Endothelial cell of umbilical vein (primary cell): ENCODE data around the gene TMC2. TPM values are rescaled to one million over a fixed set of nuclear protein-coding genes. Genes with fewer than 3 reads are reported as not detected.

Source experiments
- BruUV-seq: library from RNA; stranded (reverse); fragments of 400-500 nt; replicated peaks from 2 replicates; lab custom pipeline; 2021; lab: Mats Ljungman, UMichigan
- CTCF ChIA-PET: fragments of 300-600, 350-600 bp; sonication (Branson Sonifier 250); formaldehyde crosslinking; loops from one replicate; lab custom pipeline; 2021; ENCODE audit warnings: antibody characterized with exemption, inconsistent platforms; lab: Charles Lee
- POLR2A ChIA-PET: fragments of 300-600, 350-600 bp; sonication (Branson Sonifier 250); formaldehyde crosslinking; loops from one replicate; lab custom pipeline; 2021; ENCODE audit warnings: antibody characterized with exemption, inconsistent platforms; lab: Charles Lee
- DNase-seq: peaks from one replicate; pipeline ENCODE4 v3.0.0-alpha.2; 2011; ENCODE audit warnings: low read depth, low spot score
- FAIRE-seq: peaks from 2 replicates; lab custom pipeline; 2011; peaks lifted over from hg19 to GRCh38; lab: Jason Lieb, UNC
- H2AFZ ChIP-seq: 2 replicates; pipeline ENCODE4 v1.6.0; 2012; ENCODE audit warnings: low read depth, low read length, control low read depth, inconsistent platforms
- H3K27ac ChIP-seq: 2 replicates; pipeline ENCODE4 v1.5.1; 2011; ENCODE audit warnings: low read depth, mild to moderate bottlenecking, control low read depth, low read length, moderate library complexity; ENCODE audit not compliant: insufficient read depth
- H3K27me3 ChIP-seq, 2 experiments: 2 replicates each; pipeline versions ENCODE4 v1.6.0 to v1.6.1; 2011; ENCODE audit warnings: low read length in 2 of 2, mixed read lengths in 1 of 2; ENCODE audit not compliant: control insufficient read depth in 2 of 2, insufficient read depth in 2 of 2
- H3K36me3 ChIP-seq, 2 experiments: 2 replicates in 1 of 2; 3 replicates in 1 of 2; pipeline ENCODE4 v1.5.1; 2011; ENCODE audit warnings: low read length in 2 of 2, mild to moderate bottlenecking in 1 of 2, moderate library complexity in 1 of 2; ENCODE audit not compliant: control insufficient read depth in 2 of 2, insufficient read depth in 2 of 2; ENCODE audit errors: extremely low read depth in 1 of 2
- H3K4me1 ChIP-seq: 3 replicates; pipeline ENCODE4 v1.5.1; 2011; ENCODE audit warnings: mild to moderate bottlenecking, low read length; ENCODE audit not compliant: control insufficient read depth, insufficient read depth; ENCODE audit errors: extremely low read depth
- H3K4me2 ChIP-seq: 2 replicates; pipeline ENCODE4 v1.6.1; 2011; ENCODE audit warnings: low read length, control low read depth, mixed read lengths; ENCODE audit not compliant: insufficient read depth
- H3K4me3 ChIP-seq, 3 experiments: fragments of 200-600 bp in 1 of 3; sonication (generic), shearing (Covaris generic) in 1 of 3; replicated peaks in 1 of 3; 2 replicates each; pipeline ENCODE4 v1.5.1; 2011 to 2016; ENCODE audit warnings: control low read depth in 3 of 3, low read length in 3 of 3, mild to moderate bottlenecking in 2 of 3, inconsistent platforms in 1 of 3, low read depth in 1 of 3, moderate library complexity in 1 of 3; ENCODE audit not compliant: insufficient read depth in 1 of 3
- H3K79me2 ChIP-seq: 2 replicates; pipeline ENCODE4 v1.6.0; 2012; ENCODE audit warnings: low read length, inconsistent platforms; ENCODE audit not compliant: control insufficient read depth, insufficient read depth
- H3K9ac ChIP-seq: replicated peaks from 2 replicates; pipeline ENCODE3; 2011; ENCODE audit warnings: low read length, control low read depth; ENCODE audit not compliant: insufficient read depth; ENCODE audit errors: extremely low read depth
- H3K9me1 ChIP-seq: replicated peaks from 3 replicates; pipeline ENCODE4 v1.6.0; 2011; ENCODE audit warnings: mild to moderate bottlenecking, low read length; ENCODE audit not compliant: control insufficient read depth, insufficient read depth; ENCODE audit errors: extremely low read depth
- H3K9me3 ChIP-seq: replicated peaks from 2 replicates; pipeline ENCODE4 v1.5.1; 2012; ENCODE audit warnings: low read length, inconsistent platforms; ENCODE audit not compliant: control insufficient read depth, insufficient read depth
- H4K20me1 ChIP-seq: replicated peaks from 2 replicates; pipeline ENCODE3; 2011; ENCODE audit warnings: mild to moderate bottlenecking, low read length; ENCODE audit not compliant: control insufficient read depth, insufficient read depth; ENCODE audit errors: extremely low read depth
- EZH2 ChIP-seq: IDR thresholded peaks from 2 replicates; pipeline ENCODE4 v1.6.1; 2012; ENCODE audit warnings: borderline replicate concordance, low read depth, mild to moderate bottlenecking, moderate library complexity, low read length, inconsistent platforms; ENCODE audit not compliant: severe bottlenecking
- FOS ChIP-seq: IDR thresholded peaks from 2 replicates; pipeline ENCODE4 v1.6.1; 2011; ENCODE audit warnings: mild to moderate bottlenecking, low read length, moderate library complexity, borderline replicate concordance; ENCODE audit not compliant: insufficient read depth
- GATA2 ChIP-seq: IDR thresholded peaks from 2 replicates; pipeline ENCODE4 v1.7.0; 2011; ENCODE audit warnings: low read depth, mild to moderate bottlenecking, moderate library complexity, mixed read lengths, low read length; ENCODE audit not compliant: insufficient read length, insufficient read depth
- JUN ChIP-seq: IDR thresholded peaks from 2 replicates; pipeline ENCODE4 v1.6.1; 2011; ENCODE audit warnings: borderline replicate concordance, low read depth; ENCODE audit not compliant: insufficient read length, insufficient read depth
- MAX ChIP-seq: IDR thresholded peaks from 2 replicates; pipeline ENCODE4 v1.6.1; 2011; ENCODE audit not compliant: insufficient read depth, insufficient read length
- MYC ChIP-seq: IDR thresholded peaks from one replicate; pipeline ENCODE4 v1.6.1; 2011; ENCODE audit warnings: mild to moderate bottlenecking, low read depth, low read length
- POLR2A ChIP-seq: IDR thresholded peaks from 2 replicates; pipeline ENCODE4 v1.6.1; 2012; ENCODE audit warnings: low read depth, mild to moderate bottlenecking, control low read depth, low read length
- POLR2AphosphoS5 ChIP-seq: IDR thresholded peaks from 2 replicates; pipeline ENCODE4 v1.6.1; 2012; ENCODE audit warnings: low read depth, mild to moderate bottlenecking, control low read depth, low read length, moderate library complexity; ENCODE audit not compliant: insufficient read depth
- dilution Hi-C: fragments of 300-500 bp; cut with MboI; formaldehyde crosslinking; loops from one replicate; pipeline ENCODE4 v1.15.0; 2019; ENCODE audit warnings: low sequenced_read_pairs; ENCODE audit not compliant: extremely low pct_ligation_motif_present
- intact Hi-C: fragments of 100-400 bp; cut with micrococcal nuclease; formaldehyde crosslinking; loops from one replicate; pipeline ENCODE4 v1.10.0; 2022
- polyA plus RNA-seq, 4 experiments: library from polyadenylated mRNA; depleted of rRNA in 3 of 4; stranded (reverse) in 3 of 4; unstranded in 1 of 4; fragments of >200 nt; gene quantifications; 2 replicates each; pipeline versions ENCODE4 v1.2.1 to v1.2.3, GENCODE V29; 2011 to 2012; ENCODE audit warnings: missing spikeins in 1 of 4
- total RNA-seq: library from RNA; stranded (reverse); gene quantifications from 2 replicates; pipeline ENCODE4 v1.2.3, GENCODE V29; 2021
- TF ChIP-seq, protein P1 (sequence below), 2 donors: IDR thresholded peaks; 1 replicate in 1 of 2; 2 replicates in 1 of 2; pipeline ENCODE4 v1.5.1; 2011; ENCODE audit warnings: low read length in 2 of 2, mild to moderate bottlenecking in 2 of 2, moderate library complexity in 2 of 2, control low read depth in 1 of 2, inconsistent platforms in 1 of 2, low read depth in 1 of 2; ENCODE audit not compliant: insufficient read depth in 1 of 2; ENCODE audit errors: extremely low read depth in 1 of 2

TMC2 gene
- total and polyA plus RNA-seq, 2 donors (not counting 3 experiments of a cell fraction or from before 2014, with no cell fraction given) = not detected

GRCh38 chr20:2520617-2521016, 15.8 kb upstream of the TMC2 start:
- intact Hi-C loops = no loop called here
- H4K20me1 ChIP-seq = no peaks in the 10 kb centered on the region
- ChIA-PET POLR2A (no interaction called here), CTCF (interaction anchor here (0.9 to 5.5 kb wide), 3 partner anchors 9 to 126 kb away, joined by 3 to 99 read pairs (median 4); partner anchors contain the start of gene ZNF343)
- no peak for DNase-seq
- H3K9me1 ChIP-seq = no peaks in the 10 kb centered on the region
- H3K27ac ChIP-seq = no peak overlapping the region
- H3K9me3 ChIP-seq = no peaks in the 10 kb centered on the region
- no peaks in the 10 kb centered on the region for H3K79me2 ChIP-seq
- no peaks in the 10 kb centered on the region for H3K36me3 ChIP-seq
- H3K4me3 ChIP-seq = no peak overlapping the region
- no TSS peak for BruUV-seq
- TF ChIP-seq, protein P1, sequence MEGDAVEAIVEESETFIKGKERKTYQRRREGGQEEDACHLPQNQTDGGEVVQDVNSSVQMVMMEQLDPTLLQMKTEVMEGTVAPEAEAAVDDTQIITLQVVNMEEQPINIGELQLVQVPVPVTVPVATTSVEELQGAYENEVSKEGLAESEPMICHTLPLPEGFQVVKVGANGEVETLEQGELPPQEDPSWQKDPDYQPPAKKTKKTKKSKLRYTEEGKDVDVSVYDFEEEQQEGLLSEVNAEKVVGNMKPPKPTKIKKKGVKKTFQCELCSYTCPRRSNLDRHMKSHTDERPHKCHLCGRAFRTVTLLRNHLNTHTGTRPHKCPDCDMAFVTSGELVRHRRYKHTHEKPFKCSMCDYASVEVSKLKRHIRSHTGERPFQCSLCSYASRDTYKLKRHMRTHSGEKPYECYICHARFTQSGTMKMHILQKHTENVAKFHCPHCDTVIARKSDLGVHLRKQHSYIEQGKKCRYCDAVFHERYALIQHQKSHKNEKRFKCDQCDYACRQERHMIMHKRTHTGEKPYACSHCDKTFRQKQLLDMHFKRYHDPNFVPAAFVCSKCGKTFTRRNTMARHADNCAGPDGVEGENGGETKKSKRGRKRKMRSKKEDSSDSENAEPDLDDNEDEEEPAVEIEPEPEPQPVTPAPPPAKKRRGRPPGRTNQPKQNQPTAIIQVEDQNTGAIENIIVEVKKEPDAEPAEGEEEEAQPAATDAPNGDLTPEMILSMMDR (IDR thresholded peaks at IDR 0.05; ENCODE audit: extremely low read depth in 1 of 2, insufficient read depth in 1 of 2, low read depth in 1 of 2, low read length in 2 of 2) = no peak
- TF ChIP-seq FOS (no peak), GATA2 (no peak), POLR2AphosphoS5 (no peak), MYC (no peak), EZH2 (no peak), MAX (no peak), JUN (no peak), POLR2A (no peak)
- no peak overlapping the region for H3K9ac ChIP-seq
- dilution Hi-C loops = no loop called here
- no peaks in the 10 kb centered on the region for H3K27me3 ChIP-seq
- no peak overlapping the region for H2AFZ ChIP-seq
- no peak overlapping the region for H3K4me2 ChIP-seq
- no peak for FAIRE-seq
- peaks cover 6% of the 10 kb centered on the region for H3K4me1 ChIP-seq
